HG03457 (cell line): ENCODE measurements around the gene ERO1B.
"Not testable (repeated sequence)": the region's sequence is repeated elsewhere in the genome, so short reads cannot be mapped to it uniquely, and the experiment has no call there.

Source experiments
- ATAC-seq: cut with Tn5 transposase; IDR thresholded peaks from one replicate; pipeline ENCODE4 v1.9.1; 2021; ENCODE audit warnings: moderate number of reproducible peaks; ENCODE audit not compliant: unreplicated experiment

ERO1B gene

DNA sequence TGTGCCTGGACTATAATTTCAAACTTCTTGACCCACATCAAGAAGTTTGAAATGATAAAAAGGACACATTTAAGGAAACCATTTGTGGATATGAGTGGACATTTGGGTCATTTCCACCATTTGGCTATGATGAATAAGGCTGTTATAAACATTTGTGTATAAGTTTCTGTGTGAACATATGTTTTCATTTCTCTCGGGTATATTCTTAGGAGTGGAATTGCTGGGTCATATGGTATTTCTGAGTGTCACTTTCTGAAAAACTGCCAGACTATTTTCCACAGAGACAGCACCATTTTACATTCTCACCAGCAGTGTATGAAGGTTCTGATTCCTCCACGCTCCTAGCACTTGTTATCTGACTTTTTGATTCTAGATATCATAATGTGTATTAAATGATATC lies 88.6 kb downstream of the ERO1B start:
- no peak for ATAC-seq

- ATAC-seq, result not testable (repeated sequence)
These were observed 93.7 kb downstream of the ERO1B start for GRCh38 chr1:236188084-236188483.

GRCh38 chr1:236186471-236186870 lies 95.3 kb downstream of the ERO1B start:
- ATAC-seq, result not testable (repeated sequence)

GRCh38 chr1:236185687-236186086 lies 96.1 kb downstream of the ERO1B start:
- no peak for ATAC-seq

DNA sequence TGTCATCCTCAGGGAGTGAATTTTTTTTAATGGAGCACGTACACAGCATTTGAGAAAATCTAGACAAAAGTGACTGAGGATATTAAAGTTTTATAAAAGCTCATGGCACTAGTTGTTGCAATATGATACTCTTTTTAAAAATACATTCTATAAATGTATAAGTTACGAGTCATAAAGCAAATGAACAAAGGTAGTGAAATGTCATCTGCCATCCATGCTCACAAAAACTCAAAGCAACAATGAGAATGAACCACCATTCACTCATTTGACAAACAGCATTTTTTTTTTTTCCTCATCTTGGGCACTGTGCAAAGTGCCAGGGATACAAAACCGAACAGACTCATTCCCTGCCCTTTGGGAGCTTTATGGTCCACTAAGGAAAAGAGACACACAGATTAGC lies 100.7 kb downstream of the ERO1B start:
- ATAC-seq, result no peak

DNA sequence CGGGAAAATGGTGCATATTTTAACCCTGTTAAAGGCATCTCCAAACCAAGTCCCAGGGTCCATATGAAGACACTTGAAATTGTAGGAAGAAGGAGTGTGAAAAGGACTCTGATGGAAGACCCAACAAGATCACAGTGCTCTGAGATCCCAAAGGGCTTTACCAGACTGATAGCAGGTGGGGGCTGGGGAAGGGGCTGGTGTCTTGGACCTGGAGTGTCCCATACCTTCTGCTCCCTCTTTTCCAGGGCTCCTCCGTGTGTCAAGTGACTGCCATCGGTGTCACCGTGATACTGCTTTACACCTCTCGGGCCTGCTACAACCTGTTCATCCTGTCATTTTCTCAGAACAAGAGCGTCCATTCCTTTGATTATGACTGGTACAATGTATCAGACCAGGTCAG lies 102.1 kb downstream of the ERO1B start:
- ATAC-seq, result no peak

DNA sequence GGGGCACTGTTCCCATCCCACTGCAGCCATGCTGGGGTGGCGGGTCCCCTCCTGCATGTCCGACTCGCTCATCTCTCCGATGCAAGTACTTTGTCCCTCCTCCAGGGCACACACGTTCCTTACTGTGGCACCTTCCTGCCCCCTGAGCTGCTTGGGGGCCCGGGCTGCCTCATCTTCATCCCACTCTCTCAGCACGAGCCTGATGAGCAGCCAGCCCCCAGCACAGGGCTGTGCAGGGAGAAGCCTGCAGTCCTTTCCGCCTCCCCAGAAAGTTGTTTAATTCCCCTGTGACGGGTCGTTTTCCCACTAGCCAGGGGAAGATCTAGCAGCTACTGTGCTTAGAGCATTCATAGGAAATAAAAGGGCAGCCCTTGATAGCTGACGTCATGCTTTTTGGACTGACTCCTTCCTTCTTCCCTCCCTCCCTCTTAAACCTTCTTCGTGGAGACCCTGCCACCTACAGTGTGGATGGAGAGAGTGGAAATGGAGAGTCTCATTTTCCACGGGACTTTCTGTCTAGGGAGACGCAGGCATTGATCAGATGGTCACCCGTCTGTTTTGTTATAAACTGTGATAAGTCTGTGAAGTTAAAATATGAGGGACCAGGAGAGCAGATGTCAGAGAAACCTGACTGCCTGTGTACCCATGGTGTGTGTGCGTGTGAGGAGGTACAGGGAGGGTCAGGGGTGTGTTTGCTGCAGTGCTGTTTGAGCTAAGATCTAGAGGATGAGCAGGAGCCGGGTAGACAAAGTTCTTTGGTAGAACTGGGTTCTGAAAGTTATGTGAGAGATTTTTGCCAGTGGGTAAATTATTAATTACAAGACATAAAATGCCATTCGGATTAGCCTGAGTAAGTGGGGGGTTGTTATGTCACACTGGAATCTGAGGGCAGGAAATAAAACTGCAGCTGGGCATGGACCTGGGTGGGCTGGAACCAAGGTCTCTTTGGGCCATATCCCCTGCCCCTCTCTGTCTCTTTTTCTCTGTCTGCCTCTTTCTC lies 105.1 kb downstream of the ERO1B start:
- ATAC-seq, result no peak

DNA sequence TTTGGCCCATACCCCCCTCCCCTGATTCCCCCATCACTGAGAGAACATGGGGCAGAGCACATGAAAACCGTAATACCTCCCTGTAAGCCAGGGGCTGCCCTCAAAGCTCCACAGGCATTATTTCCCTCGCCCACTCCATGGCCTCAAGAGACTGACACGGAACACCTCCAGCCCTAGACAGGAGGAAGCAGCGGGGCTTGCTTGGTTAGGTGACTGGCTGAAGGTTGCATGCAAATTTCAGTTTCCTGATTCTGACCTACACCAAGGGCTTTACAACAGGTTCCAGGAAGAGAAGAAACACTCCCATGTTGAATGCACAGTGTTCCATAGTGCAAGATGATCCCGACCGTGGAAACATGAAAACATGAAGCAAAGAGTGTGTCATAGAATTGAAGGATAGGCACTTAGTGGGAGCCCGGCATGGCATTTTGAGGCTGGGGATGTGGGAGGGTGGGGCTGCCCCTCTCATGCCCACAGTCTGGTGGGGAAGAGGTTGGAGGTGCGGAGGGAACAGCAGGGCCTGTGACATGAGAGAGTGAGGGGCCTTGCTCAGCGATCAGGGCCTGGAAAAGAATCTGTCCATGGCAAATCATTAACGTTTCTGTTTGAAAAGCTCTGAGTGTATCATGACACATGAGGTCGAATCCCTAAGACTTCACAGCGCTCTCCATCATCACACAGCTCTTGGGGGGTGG lies 106.0 kb downstream of the ERO1B start:
- ATAC-seq, result no peak

DNA sequence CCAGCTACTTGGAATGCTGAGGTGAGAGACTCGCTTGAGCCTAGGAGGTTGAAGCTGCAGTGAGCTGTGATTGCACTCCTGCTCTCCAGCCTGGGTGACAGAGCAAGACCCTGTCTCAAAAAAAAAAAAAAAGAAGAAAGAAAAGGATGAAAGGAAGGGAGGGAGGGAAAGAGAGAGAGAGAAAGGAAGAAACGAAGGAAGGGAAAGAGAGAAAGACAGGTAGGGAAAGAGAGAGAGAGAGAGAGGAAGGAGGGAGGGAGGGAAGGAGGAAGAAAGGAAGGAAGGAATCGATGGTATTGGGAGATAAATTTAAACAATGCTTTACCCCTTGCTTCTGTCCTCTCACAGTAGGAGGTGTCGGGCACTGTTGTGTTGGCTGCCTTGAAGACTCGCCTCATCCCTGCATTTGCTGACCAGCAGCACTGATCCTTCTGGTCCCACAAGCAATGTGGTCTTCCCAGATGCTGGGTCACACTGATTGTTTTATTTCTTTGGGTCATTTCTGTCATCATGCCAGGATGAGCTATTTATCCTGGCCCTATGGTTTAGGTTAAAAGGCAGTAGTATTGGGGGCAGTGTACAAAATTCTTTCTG lies 108.5 kb downstream of the ERO1B start:
- ATAC-seq, result no peak

GRCh38 chr1:236172041-236172579 lies 109.6 kb downstream of the ERO1B start:
- no peak for ATAC-seq

DNA sequence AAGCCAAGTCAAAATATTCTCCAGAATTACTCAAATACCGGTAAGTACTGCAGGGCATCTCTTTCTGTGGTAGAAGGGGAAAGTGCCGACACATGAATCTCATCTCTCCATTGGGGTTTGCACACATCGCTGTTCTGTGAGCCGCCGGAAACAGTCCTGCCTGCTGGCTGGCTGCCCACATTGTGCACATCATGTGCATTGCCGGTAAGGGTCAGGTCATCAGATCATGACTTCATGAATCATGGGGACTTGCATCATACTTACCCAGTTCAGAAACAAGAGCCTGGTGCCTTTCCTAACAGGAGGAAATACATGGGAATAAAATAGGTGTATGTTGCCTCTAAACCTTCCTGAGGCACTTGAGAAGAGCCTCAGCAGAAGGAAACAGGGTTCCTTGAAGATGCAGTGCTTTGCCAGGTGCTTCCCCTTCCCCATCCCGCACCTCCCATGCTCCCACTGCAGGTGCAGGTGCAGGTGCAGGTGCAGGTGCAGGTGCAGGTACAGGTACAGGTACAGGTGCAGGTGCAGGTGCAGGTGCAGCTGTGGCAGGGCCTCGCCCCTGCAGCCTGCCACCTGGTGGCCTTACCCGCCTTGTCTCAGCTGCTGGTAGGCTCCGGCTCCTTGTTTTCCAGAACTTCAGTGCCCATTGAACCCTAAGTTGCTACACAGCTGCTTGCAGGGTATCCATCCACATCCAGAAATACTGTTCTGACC lies 112.9 kb downstream of the ERO1B start:
- ATAC-seq, result no peak

DNA sequence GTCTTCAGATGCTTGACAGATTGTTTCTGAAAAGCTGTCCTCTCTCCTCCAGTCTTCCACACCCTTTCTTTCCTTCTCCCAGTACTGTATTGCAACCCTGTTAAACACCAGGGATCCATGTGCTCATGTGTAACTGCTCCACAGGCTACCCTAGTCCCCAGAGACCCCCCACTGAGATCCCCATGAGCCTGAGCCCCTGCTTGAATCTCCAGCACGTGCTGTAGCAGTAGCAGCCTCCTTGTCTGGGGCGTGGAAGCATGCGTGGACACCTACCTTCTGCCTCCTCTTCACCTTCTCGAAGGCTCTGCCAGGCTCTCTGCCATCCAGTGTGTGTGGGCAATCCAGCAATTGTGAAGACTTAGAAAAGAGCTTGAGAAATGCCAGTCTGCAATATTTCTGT lies 114.2 kb downstream of the ERO1B start:
- ATAC-seq, result no peak

DNA sequence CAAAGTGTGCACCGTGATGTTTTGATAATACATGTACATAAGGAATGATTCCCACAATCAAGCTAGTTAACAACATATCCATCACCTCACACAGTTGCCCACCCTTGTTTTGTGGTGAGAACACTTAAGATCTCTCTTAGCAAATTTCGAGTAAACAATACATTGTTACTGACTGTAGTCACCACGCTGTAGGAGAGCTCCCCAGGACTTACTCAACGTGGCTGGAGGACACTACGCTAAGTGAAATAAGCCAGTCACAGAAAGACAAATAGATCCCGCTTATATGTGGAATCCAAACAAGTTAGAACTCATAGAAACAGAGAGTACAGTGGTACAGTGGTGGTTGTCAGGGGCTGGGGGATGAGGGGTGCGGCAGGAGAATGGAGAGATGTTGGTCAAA lies 114.6 kb downstream of the ERO1B start:
- ATAC-seq, result no peak

GRCh38 chr1:236166041-236166440 lies 115.7 kb downstream of the ERO1B start:
- ATAC-seq, result no peak
